Smooth muscle cell (in vitro differentiated cells): ENCODE data around the gene ST7. TPM values are rescaled to one million over a fixed set of nuclear protein-coding genes. Genes with fewer than 3 reads are reported as not detected.

Experiments
- DNase-seq: peaks from one replicate; lab custom pipeline; 2025; ENCODE audit not compliant: unreplicated experiment; lab: John Stamatoyannopoulos, UW
- H2AFZ ChIP-seq: fragments of 200-600 bp; sonication (generic); 2 replicates; pipeline ENCODE4 v1.6.0; 2016; ENCODE audit warnings: antibody characterized with exemption, low read depth, mild to moderate bottlenecking
- H3F3A ChIP-seq: fragments of 200-600 bp; sonication (generic); 2 replicates; pipeline ENCODE4 v1.6.0; 2017; ENCODE audit warnings: antibody characterized with exemption, low read depth
- H3K27ac ChIP-seq: fragments of 200-600 bp; sonication (generic); 2 replicates; pipeline ENCODE4 v1.5.1; 2016; ENCODE audit warnings: low read depth, mild to moderate bottlenecking
- H3K27me3 ChIP-seq: fragments of 200-600 bp; sonication (generic); 2 replicates; pipeline ENCODE4 v1.6.1; 2016; ENCODE audit warnings: low read depth, mild to moderate bottlenecking
- H3K36me3 ChIP-seq: fragments of 200-600 bp; sonication (generic); 2 replicates; pipeline ENCODE4 v1.5.1; 2016; ENCODE audit warnings: low read depth
- H3K4me1 ChIP-seq: fragments of 200-600 bp; sonication (generic); 2 replicates; pipeline ENCODE4 v1.5.1; 2016; ENCODE audit warnings: low read depth
- H3K4me2 ChIP-seq: fragments of 200-600 bp; sonication (generic); 2 replicates; pipeline ENCODE4 v1.6.0; 2016; ENCODE audit warnings: mild to moderate bottlenecking
- H3K4me3 ChIP-seq: fragments of 200-600 bp; sonication (generic); 2 replicates; pipeline ENCODE4 v1.5.1; 2016; ENCODE audit warnings: mild to moderate bottlenecking
- H3K79me2 ChIP-seq: fragments of 200-600 bp; sonication (generic); 2 replicates; pipeline ENCODE4 v1.6.0; 2016; ENCODE audit warnings: low read depth, mild to moderate bottlenecking
- H3K9ac ChIP-seq: fragments of 200-600 bp; sonication (generic); 2 replicates; pipeline ENCODE4 v1.6.0; 2016; ENCODE audit warnings: low read depth
- H3K9me3 ChIP-seq: fragments of 200-600 bp; sonication (generic); replicated peaks from 2 replicates; pipeline ENCODE4 v1.5.1; 2016; ENCODE audit warnings: low read depth
- H4K20me1 ChIP-seq: fragments of 200-600 bp; sonication (generic); 2 replicates; pipeline ENCODE4 v1.6.0; 2016; ENCODE audit warnings: low read depth
- CTCF ChIP-seq: fragments of 200-600 bp; sonication (generic); IDR thresholded peaks from 2 replicates; pipeline ENCODE4 v1.5.1; 2017; ENCODE audit warnings: borderline replicate concordance, mild to moderate bottlenecking, antibody characterized with exemption; ENCODE audit not compliant: insufficient read depth, poor library complexity, severe bottlenecking
- WGBS: methylation state at CpG from one replicate; pipeline ENCODE4 v1.1.7; 2016; ENCODE audit warnings: low lambda C conversion rate; 5-methylcytosine and 5-hydroxymethylcytosine counted together
- polyA plus RNA-seq: library from polyadenylated mRNA; unstranded; fragments of >200 nt; fragmentation: Nextera tagmentation; extraction: Ambion mirVana; gene quantifications from 2 replicates; pipeline ENCODE4 v1.2.1, GENCODE V29; 2016
- total RNA-seq: library from RNA; depleted of rRNA; stranded (reverse); fragments of >200 nt; gene quantifications from 2 replicates; pipeline ENCODE4 v1.2.3, GENCODE V29; 2014

Gene ST7
- total and polyA plus RNA-seq, 2 experiments from 2014 or later: 23.2 to 26.1 TPM

- Histone ChIP-seq H3K4me1 (peaks cover 10% of the 10 kb centered on the region), H3K79me2 (peaks cover 15% of the 10 kb centered on the region), H3K9me3 (no peaks in the 10 kb centered on the region), H3K27me3 (no peaks in the 10 kb centered on the region), H3K36me3 (no peaks in the 10 kb centered on the region), H2AFZ (no peak overlapping the region), H3K4me3 (no peak overlapping the region), H3K9ac (no peak overlapping the region), H4K20me1 (peaks cover 5% of the 10 kb centered on the region), H3K27ac (peak overlapping the region; percentile 51), H3F3A (peaks cover 12% of the 10 kb centered on the region), H3K4me2 (peak overlapping the region; percentile 4)
- WGBS: 82% methylated on average over 5 of the region's 5 CpGs
- DNase-seq: no peak
- no peak for TF ChIP-seq CTCF
Measured at GRCh38 chr7:116950889-116951351, 2.4 kb upstream of the ST7 start.

- 95% methylated on average over 17 of the region's 17 CpGs for WGBS
- Histone ChIP-seq H4K20me1 (peaks cover 5% of the 10 kb centered on the region), H3K36me3 (no peaks in the 10 kb centered on the region), H3K27ac (peak overlapping the region; percentile 51), H3K9ac (no peak overlapping the region), H3K4me3 (no peak overlapping the region), H3K27me3 (no peaks in the 10 kb centered on the region), H3K4me1 (peaks cover 10% of the 10 kb centered on the region), H3K9me3 (no peaks in the 10 kb centered on the region), H2AFZ (no peak overlapping the region), H3K4me2 (peak overlapping the region; percentile 93), H3F3A (peaks cover 12% of the 10 kb centered on the region), H3K79me2 (peaks cover 22% of the 10 kb centered on the region)
- no peak for DNase-seq
- no peak for TF ChIP-seq CTCF
Measured at GRCh38 chr7:116951366-116952292, 1.7 kb upstream of the ST7 start.

- Histone ChIP-seq H3K27ac (peak overlapping the region; percentile 99), H3K36me3 (no peaks in the 10 kb centered on the region), H3K9ac (peak overlapping the region; percentile 87), H3K79me2 (peaks cover 34% of the 10 kb centered on the region), H3K4me1 (peaks cover 10% of the 10 kb centered on the region), H3K27me3 (no peaks in the 10 kb centered on the region), H2AFZ (peak overlapping the region; percentile 90), H3K4me2 (peak overlapping the region; percentile 93), H3K9me3 (no peaks in the 10 kb centered on the region), H3F3A (peaks cover 12% of the 10 kb centered on the region), H3K4me3 (peak overlapping the region; percentile 96), H4K20me1 (peaks cover 6% of the 10 kb centered on the region)
- WGBS: 5% methylated on average over 25 of the region's 25 CpGs
- DNase-seq: no peak
- TF ChIP-seq CTCF: no peak
Measured at GRCh38 chr7:116952635-116953371, 498 bp upstream of the ST7 start.
